Measurements from ENCODE around the gene IFNAR2. TPM values are rescaled to one million over a fixed set of nuclear protein-coding genes. Genes with fewer than 3 reads are reported as not detected.

Gene IFNAR2
- total RNA-seq, 1 donor from 2014 or later = 17.0 TPM

GRCh38 chr21:33265664-33266049, 35.9 kb downstream of the IFNAR2 start:
- peaks cover 13% of the 10 kb centered on the region for H3K36me3 Mint-ChIP-seq
- H3K4me3 Mint-ChIP-seq = peak overlapping the region; percentile 89
- H3K9me3 Mint-ChIP-seq = no peaks in the 10 kb centered on the region
- peak; percentile 62 for DNase-seq (ENCODE audit: extremely low spot score, unreplicated experiment)
- peak overlapping the region; percentile 85 for H3K27ac Mint-ChIP-seq
- H3K4me1 Mint-ChIP-seq (ENCODE audit: unreplicated experiment) = peaks cover 23% of the 10 kb centered on the region
- H3K27me3 Mint-ChIP-seq = no peaks in the 10 kb centered on the region
- peak; percentile 22 for TF ChIP-seq CTCF (conservative IDR thresholded peaks at IDR 0.05)

GRCh38 chr21:33266050-33266788, 36.5 kb downstream of the IFNAR2 start, which contains the start of gene IL10RB:
IL10RB (plus strand) TSS chr21:33266367; CDS start chr21:33266466, 99 bp downstream.
- H3K36me3 Mint-ChIP-seq = peaks cover 16% of the 10 kb centered on the region
- TF ChIP-seq CTCF (conservative IDR thresholded peaks at IDR 0.05) = no peak
- H3K27ac Mint-ChIP-seq = peak within 1 kb of the TSS; percentile 85
- H3K9me3 Mint-ChIP-seq = no peaks in the 10 kb centered on the region
- H3K4me1 Mint-ChIP-seq (ENCODE audit: unreplicated experiment) = peaks cover 23% of the 10 kb centered on the region
- no peaks in the 10 kb centered on the region for H3K27me3 Mint-ChIP-seq
- peak within 1 kb of the TSS; percentile 92 for H3K4me3 Mint-ChIP-seq
- DNase-seq (ENCODE audit: extremely low spot score, unreplicated experiment) = peak; percentile 77

- Mint-ChIP-seq H3K27me3 (no peaks in the 10 kb centered on the region), H3K36me3 (peaks cover 16% of the 10 kb centered on the region)
These were observed 37.0 kb downstream of the IFNAR2 start for GRCh38 chr21:33266789-33267135.

GRCh38 chr21:33267250-33267649, 37.5 kb downstream of the IFNAR2 start:
- H3K9me3 Mint-ChIP-seq = no peaks in the 10 kb centered on the region
- no peak for DNase-seq (ENCODE audit: extremely low spot score, unreplicated experiment)
- H3K27ac Mint-ChIP-seq = peak overlapping the region; percentile 73
- peak overlapping the region; percentile 92 for H3K4me3 Mint-ChIP-seq
- no peak for TF ChIP-seq CTCF (conservative IDR thresholded peaks at IDR 0.05)
- H3K4me1 Mint-ChIP-seq (ENCODE audit: unreplicated experiment) = peaks cover 23% of the 10 kb centered on the region
- peaks cover 16% of the 10 kb centered on the region for H3K36me3 Mint-ChIP-seq
- H3K27me3 Mint-ChIP-seq = no peaks in the 10 kb centered on the region

More at GRCh38 chr21:33266789-33267135, 37.0 kb downstream of the IFNAR2 start:
- DNase-seq (ENCODE audit: extremely low spot score, unreplicated experiment) = no peak
- H3K4me3 Mint-ChIP-seq = peak overlapping the region; percentile 92
- no peaks in the 10 kb centered on the region for H3K9me3 Mint-ChIP-seq
- peaks cover 23% of the 10 kb centered on the region for H3K4me1 Mint-ChIP-seq (ENCODE audit: unreplicated experiment)
- TF ChIP-seq CTCF (conservative IDR thresholded peaks at IDR 0.05) = no peak
- H3K27ac Mint-ChIP-seq = peak overlapping the region; percentile 73

GRCh38 chr21:33268393-33268736, 38.6 kb downstream of the IFNAR2 start:
- Mint-ChIP-seq H3K36me3 (peaks cover 24% of the 10 kb centered on the region), H3K4me1 (ENCODE audit: unreplicated experiment) (peaks cover 23% of the 10 kb centered on the region), H3K4me3 (peak overlapping the region; percentile 92), H3K27ac (peak overlapping the region; percentile 18), H3K9me3 (no peaks in the 10 kb centered on the region), H3K27me3 (no peaks in the 10 kb centered on the region)
- TF ChIP-seq CTCF (conservative IDR thresholded peaks at IDR 0.05) = no peak
- DNase-seq (ENCODE audit: extremely low spot score, unreplicated experiment) = no peak

Measured in type B pancreatic cell (in vitro differentiated cells).